GM15510 (cell line): ENCODE data around the gene INTS4.

Experiments used
- POLR2A ChIP-seq: IDR thresholded peaks from 3 replicates; pipeline ENCODE4 v1.6.1; 2011; ENCODE audit warnings: borderline replicate concordance; ENCODE audit not compliant: insufficient read length; ENCODE audit errors: extremely low read depth

INTS4 gene

GRCh38 chr11:77876045-77876444 is 118.4 kb downstream of the INTS4 start:
- no peak for TF ChIP-seq POLR2A

- no peak for TF ChIP-seq POLR2A
Measured at GRCh38 chr11:77874206-77874605, 120.3 kb downstream of the INTS4 start.

- TF ChIP-seq POLR2A: no peak
Measured at GRCh38 chr11:77873345-77873744, 121.1 kb downstream of the INTS4 start.

GRCh38 chr11:77871855-77872254 is 122.6 kb downstream of the INTS4 start:
- no peak for TF ChIP-seq POLR2A

GRCh38 chr11:77868744-77869143 is 125.7 kb downstream of the INTS4 start:
- TF ChIP-seq POLR2A: no peak

- TF ChIP-seq POLR2A: no peak
Measured at GRCh38 chr11:77866336-77866735, 128.1 kb downstream of the INTS4 start.

- TF ChIP-seq POLR2A: no peak
Measured at GRCh38 chr11:77865805-77866204, 128.7 kb downstream of the INTS4 start.

- TF ChIP-seq POLR2A: no peak
Measured at GRCh38 chr11:77854838-77855237, 139.6 kb downstream of the INTS4 start.

- TF ChIP-seq POLR2A: no peak
Measured at GRCh38 chr11:77851503-77851902, 143.0 kb downstream of the INTS4 start.

GRCh38 chr11:77842441-77843121 is 151.9 kb downstream of the INTS4 start:
- no peak for TF ChIP-seq POLR2A

GRCh38 chr11:77833302-77833701 is 161.2 kb downstream of the INTS4 start:
- TF ChIP-seq POLR2A: no peak

- TF ChIP-seq POLR2A: no peak
Measured at GRCh38 chr11:77828926-77829325, 165.5 kb downstream of the INTS4 start.
